GM18873 (cell line): Measurements from ENCODE around the gene TRIP13.

Source experiments
- ATAC-seq: cut with Tn5 transposase; IDR thresholded peaks from one replicate; pipeline ENCODE4 v1.9.1; 2021; ENCODE audit warnings: mild to moderate bottlenecking, moderate library complexity, moderate number of reproducible peaks; ENCODE audit not compliant: unreplicated experiment, low FRiP score

TRIP13 gene

GRCh38 chr5:854217-854616, 38.5 kb upstream of the TRIP13 start:
- ATAC-seq = no peak

- no peak for ATAC-seq
Observed at GRCh38 chr5:854966-855743, 37.5 kb upstream of the TRIP13 start.

GRCh38 chr5:855771-856530, 36.7 kb upstream of the TRIP13 start:
- no peak for ATAC-seq

- ATAC-seq = no peak
Observed at GRCh38 chr5:856531-857425, 35.9 kb upstream of the TRIP13 start.

- no peak for ATAC-seq
Observed at GRCh38 chr5:858726-859125, 34.0 kb upstream of the TRIP13 start.

- no peak for ATAC-seq
Observed at GRCh38 chr5:859391-859790, 33.3 kb upstream of the TRIP13 start.

- no peak for ATAC-seq
Observed at GRCh38 chr5:859798-860296, 32.8 kb upstream of the TRIP13 start.

GRCh38 chr5:860506-861150, 32.1 kb upstream of the TRIP13 start:
- ATAC-seq = no peak

GRCh38 chr5:861442-862366, 31.0 kb upstream of the TRIP13 start:
- ATAC-seq = no peak

- ATAC-seq = no peak
Observed at GRCh38 chr5:862367-863243, 30.1 kb upstream of the TRIP13 start.

GRCh38 chr5:863244-863805, 29.4 kb upstream of the TRIP13 start:
- ATAC-seq = no peak

- ATAC-seq = no peak
Observed at GRCh38 chr5:864492-865167, 28.1 kb upstream of the TRIP13 start.

GRCh38 chr5:865168-865521, 27.5 kb upstream of the TRIP13 start:
- no peak for ATAC-seq

- no peak for ATAC-seq
Observed at GRCh38 chr5:865771-866170, 26.9 kb upstream of the TRIP13 start.

GRCh38 chr5:867300-867870, 25.3 kb upstream of the TRIP13 start:
- no peak for ATAC-seq

- no peak for ATAC-seq
Observed at GRCh38 chr5:868428-869135, 24.1 kb upstream of the TRIP13 start.

GRCh38 chr5:870956-871355, 21.7 kb upstream of the TRIP13 start:
- ATAC-seq = no peak
